GM18867 (cell line): ENCODE measurements around the gene RBM15B.
"Not testable (repeated sequence)": the region's sequence is repeated elsewhere in the genome, so short reads cannot be mapped to it uniquely, and the experiment has no call there.

Experiments
- ATAC-seq: cut with Tn5 transposase; IDR thresholded peaks from one replicate; pipeline ENCODE4 v1.9.1; 2021; ENCODE audit warnings: mild to moderate bottlenecking, moderate library complexity; ENCODE audit not compliant: unreplicated experiment

The RBM15B gene

GRCh38 chr3:51378726-51379125 is 12.4 kb upstream of the RBM15B start:
- no peak for ATAC-seq

DNA sequence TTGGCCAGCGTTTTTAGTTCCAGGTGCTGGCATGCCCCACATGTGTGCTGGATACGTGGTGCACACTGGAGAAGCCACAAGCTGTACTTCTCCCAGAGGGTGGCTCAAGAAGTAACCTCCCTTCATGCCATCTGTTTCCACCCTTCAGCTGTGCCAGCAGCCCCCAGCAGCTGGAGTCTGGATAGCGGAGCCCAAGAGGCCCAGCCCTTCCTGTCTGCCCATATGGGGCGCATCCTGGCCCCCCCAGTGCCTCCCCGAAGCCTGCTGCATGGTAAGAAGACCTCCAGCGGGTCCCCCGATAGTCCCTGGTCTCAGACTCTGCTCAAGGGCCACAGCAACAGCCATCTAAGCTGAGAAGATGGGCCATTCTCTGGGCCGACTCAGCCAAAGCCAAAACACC is 11.8 kb upstream of the RBM15B start:
- no peak for ATAC-seq

DNA sequence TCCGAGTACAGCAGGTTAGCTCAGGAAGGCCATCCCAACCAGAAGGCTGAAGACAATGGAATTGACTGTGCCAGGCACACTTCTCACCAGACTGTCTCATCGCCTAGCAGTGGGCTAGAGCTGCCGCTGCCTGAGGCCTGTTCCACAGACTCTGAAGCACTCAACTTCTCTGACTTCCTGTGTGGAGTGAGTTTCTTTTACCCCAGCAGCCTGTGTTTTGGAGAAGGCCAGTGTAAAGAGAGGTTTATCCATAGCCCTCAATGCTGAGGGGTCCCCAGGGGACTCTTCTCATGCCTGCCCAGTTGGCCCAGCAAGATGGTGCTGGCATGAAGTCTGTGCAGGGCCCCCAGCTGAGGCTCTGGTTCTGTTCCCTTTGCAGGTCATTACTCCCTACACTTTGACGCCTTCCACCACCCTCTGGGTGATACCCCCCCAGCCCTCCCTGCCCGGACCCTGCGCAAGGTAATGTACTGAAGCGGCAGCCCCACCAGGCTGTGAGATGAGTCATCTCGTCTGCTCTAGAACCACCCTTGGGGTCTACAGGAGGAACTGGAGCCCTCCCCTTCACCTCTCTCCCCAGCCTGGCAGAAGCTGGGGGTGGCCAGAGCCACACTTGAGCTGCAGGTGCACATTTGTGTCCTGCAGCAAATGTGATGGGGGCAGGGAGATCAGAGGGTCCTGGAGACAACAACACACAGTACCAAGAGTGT is 11.2 kb upstream of the RBM15B start:
- ATAC-seq, result no peak

DNA sequence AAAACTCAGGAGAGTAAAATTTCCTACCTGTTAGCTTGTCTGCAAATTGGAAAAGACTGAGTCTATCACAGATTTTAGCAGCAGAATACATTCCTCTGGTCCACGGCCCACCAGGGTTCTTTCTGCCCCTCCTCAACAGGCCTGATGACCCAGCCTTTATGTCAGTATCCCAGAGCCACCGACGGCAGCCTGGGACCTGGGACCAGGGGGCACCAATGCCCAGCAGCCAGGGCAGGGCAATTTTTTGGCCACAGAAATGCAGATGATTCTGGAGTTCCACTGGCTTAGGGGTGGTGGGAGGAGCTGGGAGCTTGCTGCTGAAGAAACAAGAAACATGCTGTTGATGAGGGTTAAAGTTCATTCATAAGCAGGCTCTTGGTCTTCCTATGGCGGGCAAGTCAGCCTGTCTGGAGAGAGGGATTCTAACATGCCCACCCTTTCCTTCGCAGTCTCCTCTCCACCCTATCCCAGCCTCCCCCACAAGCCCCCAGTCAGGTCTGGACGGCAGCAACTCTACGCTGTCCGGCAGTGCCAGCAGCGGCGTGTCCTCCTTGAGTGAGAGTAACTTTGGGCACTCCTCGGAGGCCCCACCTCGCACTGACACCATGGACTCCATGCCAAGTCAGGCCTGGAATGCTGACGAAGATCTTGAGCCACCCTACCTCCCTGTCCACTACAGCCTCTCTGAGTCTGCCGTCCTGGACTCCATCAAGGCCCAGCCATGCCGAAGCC is 10.3 kb upstream of the RBM15B start:
- no peak for ATAC-seq

DNA sequence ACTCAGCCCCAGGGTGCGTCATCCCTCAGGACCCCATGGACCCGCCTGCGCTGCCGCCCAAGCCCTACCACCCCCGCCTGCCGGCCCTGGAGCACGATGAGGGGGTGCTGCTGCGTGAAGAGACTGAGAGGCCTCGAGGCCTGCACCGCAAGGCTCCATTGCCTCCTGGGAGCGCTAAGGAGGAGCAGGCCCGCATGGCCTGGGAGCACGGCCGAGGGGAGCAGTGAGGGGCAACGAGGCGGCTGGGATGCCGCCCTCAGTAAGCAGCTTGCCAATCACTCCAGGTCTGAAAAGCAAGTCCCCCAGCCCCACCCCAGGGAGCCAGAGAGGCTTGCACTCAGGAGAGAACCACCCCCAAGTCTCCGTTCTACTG is 9.8 kb upstream of the RBM15B start:
- no peak for ATAC-seq

GRCh38 chr3:51382076-51382745 is 8.9 kb upstream of the RBM15B start:
- no peak for ATAC-seq

DNA sequence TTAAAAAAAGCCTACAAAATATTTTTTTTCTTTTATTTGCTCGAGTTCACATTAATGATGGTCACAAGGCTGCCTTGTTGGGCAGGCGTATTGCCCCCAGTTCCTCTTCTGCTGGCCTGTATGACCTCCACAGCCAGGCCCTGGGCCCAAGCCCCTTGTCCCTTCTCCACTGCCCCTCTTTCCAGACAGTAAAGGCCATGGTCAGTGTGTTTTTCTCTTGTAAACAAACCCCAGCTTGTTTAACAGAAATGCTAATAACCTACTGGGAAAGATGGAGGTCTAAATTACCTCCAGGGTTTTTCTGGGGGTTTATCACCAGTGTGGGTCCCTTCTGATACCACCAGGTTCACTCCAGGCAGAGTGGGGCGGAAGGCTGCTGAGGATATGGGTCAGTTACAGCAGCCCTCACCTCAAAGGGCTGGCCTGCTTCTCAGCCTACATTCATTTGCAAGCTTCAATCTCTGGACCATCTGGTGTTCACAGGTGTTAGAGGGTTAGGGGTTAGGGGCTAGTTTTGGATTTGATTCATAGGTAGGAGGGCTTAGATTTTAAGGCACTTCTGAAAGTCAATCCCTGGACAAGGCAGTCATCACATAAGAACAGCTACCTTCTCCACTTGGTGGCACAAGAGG is 8.0 kb upstream of the RBM15B start:
- no peak for ATAC-seq

DNA sequence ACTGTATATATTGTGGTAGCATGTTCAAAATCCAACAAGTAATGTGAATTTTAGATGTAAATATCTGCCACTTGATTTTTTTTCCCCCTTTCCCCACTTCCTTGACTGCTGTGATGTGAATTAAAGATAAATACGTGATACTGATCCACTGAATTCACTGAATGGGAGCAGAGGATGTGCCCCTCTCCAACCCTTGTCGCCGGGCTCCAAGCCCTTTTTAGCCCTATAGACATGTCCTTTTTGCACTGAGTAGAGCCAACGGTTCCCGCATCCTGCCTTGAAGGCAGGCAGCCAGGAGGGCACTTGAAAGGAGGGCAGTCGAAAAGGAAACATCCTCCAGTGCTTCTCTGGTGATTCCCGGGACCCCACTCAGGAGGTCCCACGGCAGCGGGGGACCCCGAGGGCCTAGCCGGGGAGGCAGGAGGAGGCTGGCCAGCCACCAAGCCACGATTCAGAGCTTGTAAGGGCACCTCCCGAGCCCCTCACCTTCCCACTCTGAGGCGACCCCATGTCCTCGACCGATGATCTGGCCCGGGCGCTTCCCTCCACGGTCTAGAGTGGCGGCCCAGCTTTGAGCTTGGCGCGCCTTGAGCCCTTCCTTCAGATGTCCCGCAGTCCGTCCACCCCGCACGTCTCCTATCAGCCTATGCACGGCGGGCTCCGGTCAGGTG is 6.9 kb upstream of the RBM15B start:
- ATAC-seq, result no peak

- ATAC-seq, result peak; percentile 94
These were observed 6.2 kb upstream of the RBM15B start, which contains the start of gene MANF for GRCh38 chr3:51384726-51385473. MANF (plus strand) TSS chr3:51385291; CDS start chr3:51385343, 52 bp downstream.

- ATAC-seq, result no peak
These were observed 5.4 kb upstream of the RBM15B start for GRCh38 chr3:51385621-51386091.

DNA sequence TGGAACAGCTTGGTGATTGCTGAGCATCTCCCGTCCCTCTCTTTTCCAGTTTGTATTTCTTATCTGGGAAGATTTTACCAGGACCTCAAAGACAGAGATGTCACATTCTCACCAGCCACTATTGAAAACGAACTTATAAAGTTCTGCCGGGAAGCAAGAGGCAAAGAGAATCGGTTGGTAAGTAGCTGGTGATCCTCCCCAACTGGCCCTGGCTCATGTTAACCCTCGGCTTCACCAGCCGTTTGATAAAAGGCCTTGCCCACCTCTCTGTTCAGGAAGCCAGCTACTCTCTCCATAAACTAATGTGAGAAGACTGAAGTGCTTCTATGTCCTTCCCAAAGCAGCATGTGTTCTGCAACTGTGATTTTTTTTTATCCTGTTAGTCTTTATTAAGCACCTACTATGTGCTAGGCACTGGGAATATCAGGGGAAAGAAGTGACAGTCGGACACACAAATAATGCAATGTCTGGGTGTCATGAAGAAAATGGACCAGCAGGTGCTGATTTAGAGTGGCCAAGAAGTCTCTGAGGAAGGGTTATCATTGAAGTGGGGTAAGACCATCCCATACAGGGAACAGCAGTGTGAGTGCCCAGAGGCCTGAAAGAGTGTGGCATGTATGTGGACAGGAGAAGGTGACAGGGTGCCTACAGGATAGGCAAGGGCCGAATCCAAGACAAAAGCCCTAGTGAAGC is 4.8 kb upstream of the RBM15B start:
- ATAC-seq, result no peak

GRCh38 chr3:51386852-51387229 is 4.2 kb upstream of the RBM15B start:
- no peak for ATAC-seq

GRCh38 chr3:51387281-51387680 is 3.8 kb upstream of the RBM15B start:
- not testable (repeated sequence) for ATAC-seq

GRCh38 chr3:51388286-51389029 is 2.6 kb upstream of the RBM15B start:
- ATAC-seq, result no peak

- ATAC-seq, result no peak
These were observed 1.5 kb upstream of the RBM15B start for GRCh38 chr3:51389423-51390183.

- ATAC-seq, result no peak
These were observed 625 bp upstream of the RBM15B start for GRCh38 chr3:51390246-51391074.
